Inferior parietal cortex (tissue), 1 donor: ENCODE results near the gene PLEKHM3.

Source experiments
- DNase-seq: peaks from one replicate; pipeline ENCODE4 v3.0.0-alpha.2; 2016; ENCODE audit errors: extremely low spot score

PLEKHM3 gene

GRCh38 chr2:207863345-207863744 is 162.0 kb downstream of the PLEKHM3 start:
- DNase-seq, result no peak

- DNase-seq, result no peak
Measured at GRCh38 chr2:207861789-207862188, 163.5 kb downstream of the PLEKHM3 start.

GRCh38 chr2:207860685-207861084 is 164.6 kb downstream of the PLEKHM3 start:
- no peak for DNase-seq

- DNase-seq, result no peak
Measured at GRCh38 chr2:207855591-207855990, 169.7 kb downstream of the PLEKHM3 start.

- DNase-seq, result no peak
Measured at GRCh38 chr2:207854484-207855440, 170.6 kb downstream of the PLEKHM3 start.

- DNase-seq, result no peak
Measured at GRCh38 chr2:207852791-207853190, 172.5 kb downstream of the PLEKHM3 start.

- DNase-seq, result no peak
Measured at GRCh38 chr2:207849443-207849842, 175.9 kb downstream of the PLEKHM3 start.

GRCh38 chr2:207848545-207848928 is 176.8 kb downstream of the PLEKHM3 start:
- no peak for DNase-seq

GRCh38 chr2:207847807-207848544 is 177.4 kb downstream of the PLEKHM3 start:
- no peak for DNase-seq

- no peak for DNase-seq
Measured at GRCh38 chr2:207847098-207847806, 178.1 kb downstream of the PLEKHM3 start.

GRCh38 chr2:207845202-207845864 is 180.0 kb downstream of the PLEKHM3 start:
- no peak for DNase-seq

- no peak for DNase-seq
Measured at GRCh38 chr2:207844648-207845047, 180.7 kb downstream of the PLEKHM3 start.

GRCh38 chr2:207840101-207840500 is 185.2 kb downstream of the PLEKHM3 start:
- DNase-seq, result no peak

- DNase-seq, result no peak
Measured at GRCh38 chr2:207839575-207839974, 185.8 kb downstream of the PLEKHM3 start.

- DNase-seq, result no peak
Measured at GRCh38 chr2:207839028-207839427, 186.3 kb downstream of the PLEKHM3 start.

GRCh38 chr2:207836521-207837133 is 188.7 kb downstream of the PLEKHM3 start:
- DNase-seq, result no peak

GRCh38 chr2:207835805-207836204 is 189.5 kb downstream of the PLEKHM3 start:
- DNase-seq, result no peak

GRCh38 chr2:207833251-207833751 is 192.0 kb downstream of the PLEKHM3 start:
- DNase-seq, result no peak

GRCh38 chr2:207831584-207832248 is 193.6 kb downstream of the PLEKHM3 start:
- DNase-seq, result no peak

GRCh38 chr2:207830778-207831438 is 194.4 kb downstream of the PLEKHM3 start:
- DNase-seq, result no peak
